ENCODE measurements around the gene FAM111A.
A peak's percentile ranks its signal among the peaks of the same experiment; 100 is the strongest.

The FAM111A gene

DNA sequence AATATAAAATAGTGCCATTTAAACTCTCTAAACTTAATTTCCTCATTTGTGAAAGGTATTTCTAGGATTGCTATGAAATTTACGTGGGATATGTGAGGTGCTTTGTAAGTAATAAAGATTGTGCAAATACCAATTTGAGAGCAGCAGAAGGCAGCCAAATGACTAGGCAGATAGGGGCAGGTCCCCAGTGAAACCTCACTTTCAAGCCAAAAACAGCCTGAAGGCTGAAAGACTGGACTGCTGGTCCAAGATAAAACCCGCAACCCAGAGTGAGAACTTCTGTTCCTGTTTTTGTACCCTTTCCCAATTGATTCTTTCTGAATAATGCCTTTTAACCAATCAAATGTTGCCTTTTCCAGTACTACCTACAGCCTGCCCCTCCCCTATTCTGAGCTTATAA is 36.5 kb downstream of the FAM111A start:
- no peak for DNase-seq (ENCODE audit: low read depth in 2 of 2)

DNA sequence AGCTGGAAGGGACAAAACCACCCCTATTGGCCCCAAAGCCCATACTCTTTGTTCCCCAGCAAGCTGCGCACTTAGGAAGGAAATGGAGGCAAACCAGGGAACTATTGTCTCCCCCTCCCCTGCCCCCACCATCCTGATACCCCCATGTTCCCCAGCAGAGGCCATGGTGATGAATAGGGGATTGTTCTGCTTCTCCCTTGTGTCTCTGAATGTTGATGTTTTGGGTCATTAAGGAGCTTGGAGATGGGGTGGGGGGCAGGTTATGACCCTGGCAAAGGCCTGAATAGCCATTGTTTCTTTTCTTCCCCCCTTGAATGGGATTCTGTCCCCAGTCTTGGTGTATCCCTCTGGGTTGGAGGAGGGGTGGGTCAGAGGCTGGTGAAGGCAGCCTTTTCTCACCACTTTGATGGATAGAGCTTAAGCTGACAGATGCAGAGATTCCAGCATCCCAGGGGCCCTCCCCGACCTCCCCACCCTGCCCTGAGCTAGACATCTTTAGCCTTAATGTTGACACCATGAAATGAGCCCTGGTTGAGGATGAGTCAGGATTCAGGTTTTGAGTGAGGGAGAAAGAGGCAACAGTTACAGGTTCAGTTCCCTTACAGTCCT is 37.6 kb downstream of the FAM111A start:
- DNase-seq (ENCODE audit: low read depth in 2 of 2): no peak

DNA sequence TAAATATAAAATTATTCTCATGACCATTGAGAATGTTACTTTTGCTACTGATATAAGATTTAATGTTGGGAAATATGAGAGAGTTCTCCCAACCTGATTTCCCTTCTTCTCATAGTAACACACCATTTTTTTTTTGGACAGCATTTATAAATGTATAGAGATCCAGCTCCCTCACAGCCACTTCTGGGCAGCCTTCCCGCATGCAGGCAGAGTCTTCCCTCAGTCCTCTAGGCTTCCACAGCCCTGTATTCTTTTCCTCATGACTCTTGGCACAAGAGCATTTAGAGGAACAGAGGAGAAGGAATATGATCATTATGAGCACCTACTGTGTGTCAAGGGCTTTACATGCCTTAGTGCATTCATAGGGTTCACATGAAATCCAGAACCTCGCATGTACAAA is 38.3 kb downstream of the FAM111A start:
- no peak for DNase-seq (ENCODE audit: low read depth in 2 of 2)

DNA sequence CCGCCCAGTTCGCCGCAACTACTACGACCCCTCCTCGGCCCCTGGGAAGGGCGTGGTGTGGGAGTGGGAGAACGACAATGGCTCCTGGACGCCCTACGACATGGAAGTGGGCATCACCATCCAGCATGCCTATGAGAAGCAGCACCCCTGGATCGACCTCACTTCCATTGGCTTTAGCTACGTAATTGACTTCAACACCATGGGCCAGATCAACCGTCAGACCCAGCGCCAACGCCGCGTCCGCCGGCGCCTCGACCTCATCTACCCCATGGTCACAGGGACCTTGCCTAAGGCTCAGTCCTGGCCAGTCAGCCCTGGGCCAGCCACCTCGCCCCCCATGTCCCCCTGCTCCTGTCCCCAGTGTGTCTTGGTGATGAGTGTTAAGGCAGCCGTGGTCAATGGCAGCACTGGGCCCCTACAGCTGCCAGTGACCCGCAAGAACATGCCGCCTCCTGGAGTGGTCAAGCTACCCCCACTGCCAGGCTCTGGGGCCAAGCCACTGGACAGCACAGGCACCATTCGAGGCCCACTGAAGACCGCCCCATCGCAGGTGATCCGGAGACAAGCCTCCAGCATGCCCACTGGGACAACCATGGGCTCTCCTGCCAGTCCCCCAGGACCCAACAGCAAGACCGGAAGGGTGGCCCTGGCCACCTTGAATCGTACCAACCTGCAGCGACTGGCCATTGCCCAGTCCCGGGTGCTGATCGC is 39.2 kb downstream of the FAM111A start:
- no peak for DNase-seq (ENCODE audit: low read depth in 2 of 2)

- DNase-seq (ENCODE audit: low read depth in 2 of 2): no peak
These were observed 39.9 kb downstream of the FAM111A start for GRCh38 chr11:59182457-59183151.

GRCh38 chr11:59183771-59184170 is 41.1 kb downstream of the FAM111A start:
- DNase-seq (ENCODE audit: low read depth in 2 of 2): no peak

- no peak for DNase-seq (ENCODE audit: low read depth in 2 of 2)
These were observed 42.2 kb downstream of the FAM111A start for GRCh38 chr11:59184691-59185339.

GRCh38 chr11:59185386-59185945 is 42.8 kb downstream of the FAM111A start:
- no peak for DNase-seq (ENCODE audit: low read depth in 2 of 2)

GRCh38 chr11:59186130-59186594 is 43.5 kb downstream of the FAM111A start:
- DNase-seq (ENCODE audit: low read depth in 2 of 2): peak in 1 of 2 donors; percentile 42

DNA sequence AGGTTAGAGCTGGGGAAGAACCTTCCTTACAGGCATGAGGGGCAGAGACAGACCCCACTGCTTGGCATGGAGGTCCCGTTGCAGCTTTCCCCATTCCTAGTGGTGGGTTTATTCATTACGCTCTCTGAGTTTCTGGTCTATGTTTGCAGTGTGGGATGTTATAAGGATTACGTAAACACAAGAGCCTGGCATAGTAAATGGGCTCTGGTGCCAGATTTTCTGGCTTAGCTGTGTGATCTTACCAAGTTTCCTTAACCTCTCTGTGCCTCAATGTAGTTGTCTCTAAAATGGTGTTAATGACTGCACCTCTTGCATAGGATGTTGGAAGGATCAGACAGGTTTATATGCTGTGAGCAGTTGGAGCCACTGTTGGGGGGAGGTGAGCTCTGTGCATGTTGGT is 44.4 kb downstream of the FAM111A start:
- DNase-seq (ENCODE audit: low read depth in 2 of 2): no peak

DNA sequence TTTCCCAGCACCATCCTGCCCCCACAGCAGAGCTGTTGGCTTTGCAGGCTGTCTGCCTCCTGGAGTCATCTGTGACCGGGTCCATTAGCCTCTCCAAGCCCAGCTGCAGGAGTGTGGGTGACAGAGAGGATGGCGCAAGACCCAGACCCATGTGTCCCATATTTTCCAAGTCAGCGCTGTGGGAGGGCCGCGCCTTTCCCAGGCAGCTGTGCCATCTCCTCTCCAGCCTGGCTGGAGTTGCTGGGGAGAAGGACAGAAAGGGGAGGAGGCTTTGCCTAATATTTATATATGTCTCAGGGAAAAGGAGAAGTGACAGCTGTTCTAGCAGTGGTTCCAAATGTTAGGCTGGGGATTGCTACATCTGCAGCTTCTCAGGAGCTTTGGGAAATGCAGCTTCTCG is 44.9 kb downstream of the FAM111A start:
- DNase-seq (ENCODE audit: low read depth in 2 of 2): no peak

- no peak for DNase-seq (ENCODE audit: low read depth in 2 of 2)
These were observed 46.3 kb downstream of the FAM111A start for GRCh38 chr11:59188954-59189353.

DNA sequence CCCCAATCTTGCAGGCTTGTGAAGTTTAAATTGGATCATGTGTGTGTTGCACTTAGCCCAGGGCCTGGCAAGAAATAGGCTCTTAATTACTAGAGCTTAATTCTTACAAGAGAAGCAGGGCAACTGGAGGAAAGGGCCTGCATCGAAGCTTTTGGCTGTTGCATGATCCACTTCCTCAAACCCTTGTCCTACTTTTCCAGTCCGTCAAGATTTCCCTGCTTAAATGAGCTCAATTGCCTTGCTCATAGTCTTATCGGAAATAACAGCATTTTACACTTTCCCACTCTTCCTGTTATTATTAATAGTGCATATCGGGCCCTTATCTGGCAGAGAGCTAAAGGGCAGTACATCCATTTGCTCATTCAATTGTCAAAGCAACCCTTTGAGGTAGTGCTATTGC is 47.3 kb downstream of the FAM111A start:
- no peak for DNase-seq (ENCODE audit: low read depth in 2 of 2)

GRCh38 chr11:59191095-59191494 is 48.4 kb downstream of the FAM111A start:
- DNase-seq (ENCODE audit: low read depth in 2 of 2): no peak

DNA sequence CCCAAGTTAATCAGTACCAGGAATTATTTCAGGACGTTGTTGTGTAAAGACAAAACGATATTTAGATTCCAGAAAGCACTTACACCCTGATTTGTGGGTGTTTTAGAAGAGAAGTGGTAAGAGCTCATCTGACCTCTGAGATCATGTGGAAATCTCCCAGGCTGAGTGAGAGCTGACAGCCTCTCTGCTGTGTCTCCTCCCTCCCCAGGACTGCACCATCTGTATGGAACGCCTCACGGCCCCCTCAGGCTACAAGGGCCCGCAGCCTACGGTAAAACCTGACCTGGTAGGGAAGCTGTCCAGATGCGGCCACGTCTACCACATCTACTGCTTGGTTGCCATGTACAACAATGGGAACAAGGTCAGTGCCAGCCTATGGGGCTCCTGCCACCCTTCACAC is 49.2 kb downstream of the FAM111A start:
- DNase-seq (ENCODE audit: low read depth in 2 of 2): no peak

GRCh38 chr11:59192446-59193020 is 49.9 kb downstream of the FAM111A start:
- DNase-seq (ENCODE audit: low read depth in 2 of 2): no peak

- no peak for DNase-seq (ENCODE audit: low read depth in 2 of 2)
These were observed 51.0 kb downstream of the FAM111A start for GRCh38 chr11:59193587-59194130.

GRCh38 chr11:59195586-59195985 is 52.9 kb downstream of the FAM111A start:
- DNase-seq (ENCODE audit: low read depth in 2 of 2): no peak

DNA sequence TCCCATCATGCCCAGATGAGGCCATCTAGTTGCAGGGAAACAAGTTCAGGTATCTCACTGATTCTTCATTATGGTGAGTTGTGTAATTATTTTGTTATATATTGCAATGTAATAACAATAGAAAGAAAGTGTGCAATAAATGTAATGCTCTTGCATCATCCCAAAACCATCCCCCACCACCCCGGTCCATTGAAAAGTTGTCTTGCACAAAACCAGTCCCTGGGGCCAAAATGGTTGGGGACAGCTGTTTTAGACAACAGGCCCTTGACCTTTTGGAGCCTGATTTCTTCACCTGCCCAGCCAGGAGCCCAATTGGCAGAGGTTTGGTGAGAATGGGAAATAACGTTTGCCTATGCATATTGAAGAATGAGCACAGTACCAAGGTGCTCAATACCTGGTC is 54.1 kb downstream of the FAM111A start:
- DNase-seq (ENCODE audit: low read depth in 2 of 2): no peak

DNA sequence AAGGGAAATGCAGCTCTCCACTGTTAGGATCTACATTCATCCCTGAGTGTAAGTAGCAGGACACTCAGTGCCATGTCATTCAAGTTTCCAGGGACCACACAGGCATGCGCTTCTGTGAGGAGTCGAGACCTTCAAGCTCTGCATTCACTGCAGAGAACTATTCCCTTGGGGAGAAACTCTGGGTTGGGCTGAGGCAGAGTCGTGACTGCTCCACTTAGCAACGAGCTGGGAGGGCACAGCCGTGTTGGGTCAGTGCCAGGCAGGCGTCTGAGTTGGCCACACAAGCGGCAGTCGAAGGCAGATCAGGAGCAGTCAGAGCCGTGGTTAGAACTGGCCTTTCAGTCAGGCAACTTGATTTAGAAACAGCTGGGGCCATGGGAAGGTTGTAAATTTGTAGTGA is 55.3 kb downstream of the FAM111A start:
- no peak for DNase-seq (ENCODE audit: low read depth in 2 of 2)

GRCh38 chr11:59198726-59199125 is 56.1 kb downstream of the FAM111A start:
- no peak for DNase-seq (ENCODE audit: low read depth in 2 of 2)
